GM12892 (cell line): Measurements from ENCODE around the gene PDLIM1.

ENCODE experiments used
- POLR2A ChIP-seq: IDR thresholded peaks from 2 replicates; pipeline ENCODE4 v1.6.1; 2011; ENCODE audit warnings: low read depth, low read length, control low read depth
- TAF1 ChIP-seq: IDR thresholded peaks from 2 replicates; pipeline ENCODE4 v1.6.1; 2011; ENCODE audit warnings: low read depth, mild to moderate bottlenecking, control low read depth, low read length, borderline replicate concordance

- TF ChIP-seq TAF1 (no peak), POLR2A (no peak)
Measured at GRCh38 chr10:95208702-95209391, 82.0 kb downstream of the PDLIM1 start.
